Measurements from ENCODE around the gene OR10J4. TPM values are rescaled to one million over a fixed set of nuclear protein-coding genes. Genes with fewer than 3 reads are reported as not detected.
"Not testable (repeated sequence)": the region's sequence is repeated elsewhere in the genome, so short reads cannot be mapped to it uniquely, and the experiment has no call there.

The OR10J4 gene
- total RNA-seq, 4 donors from 2014 or later: not detected

DNA sequence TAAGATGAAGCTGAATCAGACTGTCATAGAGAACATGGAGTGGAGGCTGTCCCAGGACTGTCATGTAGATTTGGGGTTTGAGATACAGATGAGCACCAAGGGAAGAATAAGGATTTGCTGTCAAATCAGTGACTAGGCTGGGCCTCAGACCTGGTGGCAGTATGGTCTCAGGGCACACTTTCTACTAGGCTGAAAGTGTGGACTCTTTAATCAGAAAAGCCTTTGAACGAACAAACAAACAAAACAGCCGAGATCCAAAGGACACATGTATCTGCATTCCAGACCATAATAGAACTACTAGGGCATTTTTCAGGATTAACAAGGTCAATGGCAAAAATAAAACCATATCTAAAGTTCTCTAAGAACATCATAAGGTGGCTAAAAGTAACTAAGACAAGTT is 10.4 kb downstream of the OR10J4 start:
- no peak overlapping the region for H3K4me3 ChIP-seq
- H3K36me3 ChIP-seq: no peaks in the 10 kb centered on the region
- 64 to 65% methylated on average over 2 of the region's 2 CpGs for WGBS, 2 donors (ENCODE audit: low coverage in 1 of 2)
- H3K27ac ChIP-seq: no peak overlapping the region
- no peaks in the 10 kb centered on the region for H3K27me3 ChIP-seq
- TF ChIP-seq POLR2AphosphoS5 (IDR thresholded peaks at IDR 0.05) (no peak), POLR2A (IDR thresholded peaks at IDR 0.05) (no peak), EP300 (IDR thresholded peaks at IDR 0.05) (no peak)
- TF ChIP-seq, protein P1, sequence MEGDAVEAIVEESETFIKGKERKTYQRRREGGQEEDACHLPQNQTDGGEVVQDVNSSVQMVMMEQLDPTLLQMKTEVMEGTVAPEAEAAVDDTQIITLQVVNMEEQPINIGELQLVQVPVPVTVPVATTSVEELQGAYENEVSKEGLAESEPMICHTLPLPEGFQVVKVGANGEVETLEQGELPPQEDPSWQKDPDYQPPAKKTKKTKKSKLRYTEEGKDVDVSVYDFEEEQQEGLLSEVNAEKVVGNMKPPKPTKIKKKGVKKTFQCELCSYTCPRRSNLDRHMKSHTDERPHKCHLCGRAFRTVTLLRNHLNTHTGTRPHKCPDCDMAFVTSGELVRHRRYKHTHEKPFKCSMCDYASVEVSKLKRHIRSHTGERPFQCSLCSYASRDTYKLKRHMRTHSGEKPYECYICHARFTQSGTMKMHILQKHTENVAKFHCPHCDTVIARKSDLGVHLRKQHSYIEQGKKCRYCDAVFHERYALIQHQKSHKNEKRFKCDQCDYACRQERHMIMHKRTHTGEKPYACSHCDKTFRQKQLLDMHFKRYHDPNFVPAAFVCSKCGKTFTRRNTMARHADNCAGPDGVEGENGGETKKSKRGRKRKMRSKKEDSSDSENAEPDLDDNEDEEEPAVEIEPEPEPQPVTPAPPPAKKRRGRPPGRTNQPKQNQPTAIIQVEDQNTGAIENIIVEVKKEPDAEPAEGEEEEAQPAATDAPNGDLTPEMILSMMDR (IDR thresholded peaks at IDR 0.05): no peak
- H3K9me3 ChIP-seq: no peaks in the 10 kb centered on the region
- ATAC-seq: no peak
- H3K4me1 ChIP-seq: no peaks in the 10 kb centered on the region

DNA sequence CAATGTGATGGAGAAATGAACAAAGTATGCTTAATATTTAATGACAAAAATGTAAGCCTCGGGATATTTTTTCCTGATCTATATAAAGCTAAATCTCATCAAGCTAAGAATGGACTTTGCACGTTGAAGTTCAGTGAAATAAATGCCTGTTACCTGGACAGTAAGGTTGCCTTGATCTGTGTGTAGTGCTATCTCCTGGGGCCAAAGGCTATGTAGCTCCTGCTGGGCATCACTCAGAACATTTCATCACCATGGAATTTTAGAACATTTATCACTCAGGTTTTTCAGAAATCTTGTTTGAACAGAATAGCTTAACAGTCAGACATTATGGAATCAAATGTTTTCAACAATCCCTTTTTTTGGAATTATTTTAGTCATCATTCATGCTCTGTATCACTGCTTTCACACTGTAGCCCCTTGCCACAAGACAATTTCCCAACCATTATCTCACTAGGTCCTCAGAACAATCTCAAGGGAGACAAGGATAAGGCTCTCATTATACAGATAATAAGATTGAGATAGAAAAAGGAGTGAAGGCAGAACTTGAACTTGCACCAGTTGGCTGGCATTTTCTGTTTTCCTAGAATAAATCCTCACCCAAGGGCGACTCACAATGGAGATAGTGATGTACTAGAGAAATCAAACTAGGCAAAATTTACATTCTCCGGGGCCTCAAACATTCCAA is 11.2 kb downstream of the OR10J4 start:
- H3K27ac ChIP-seq: no peak overlapping the region
- H3K9me3 ChIP-seq: no peaks in the 10 kb centered on the region
- H3K27me3 ChIP-seq: no peaks in the 10 kb centered on the region
- no peak overlapping the region for H3K4me3 ChIP-seq
- H3K4me1 ChIP-seq: no peaks in the 10 kb centered on the region
- TF ChIP-seq EP300 (IDR thresholded peaks at IDR 0.05) (no peak), POLR2A (IDR thresholded peaks at IDR 0.05) (no peak), POLR2AphosphoS5 (IDR thresholded peaks at IDR 0.05) (no peak)
- TF ChIP-seq, protein P1 (IDR thresholded peaks at IDR 0.05): no peak
- no peaks in the 10 kb centered on the region for H3K36me3 ChIP-seq
- no peak for ATAC-seq
- 52 to 64% methylated on average over 4 of the region's 4 CpGs for WGBS, 2 donors (ENCODE audit: low coverage in 1 of 2)

DNA sequence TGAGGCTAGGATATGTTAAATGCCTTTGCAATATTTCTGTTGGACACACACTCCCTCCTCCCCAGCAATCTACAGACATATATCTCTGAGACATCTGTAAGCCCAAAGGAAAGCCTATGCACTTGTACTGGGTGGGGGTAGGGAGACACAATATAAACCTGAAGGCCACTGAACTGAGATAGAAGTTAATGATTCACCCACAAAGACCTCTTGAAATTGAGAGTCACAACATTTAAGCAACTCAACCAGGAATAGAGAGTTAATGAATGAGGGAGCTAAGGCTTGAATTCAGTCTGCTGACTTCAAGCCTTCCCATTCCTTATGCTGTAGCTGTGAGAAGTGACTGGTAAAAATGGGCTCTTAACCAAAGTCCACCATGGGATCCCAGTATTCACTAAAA is 12.5 kb downstream of the OR10J4 start:
- no peaks in the 10 kb centered on the region for H3K36me3 ChIP-seq
- ATAC-seq: no peak
- no peaks in the 10 kb centered on the region for H3K4me1 ChIP-seq
- no peaks in the 10 kb centered on the region for H3K9me3 ChIP-seq
- no peak overlapping the region for H3K27ac ChIP-seq
- TF ChIP-seq EP300 (IDR thresholded peaks at IDR 0.05): no peak
- TF ChIP-seq, protein P1 (IDR thresholded peaks at IDR 0.05): no peak
- no peak for TF ChIP-seq POLR2A (IDR thresholded peaks at IDR 0.05)
- no peak for TF ChIP-seq POLR2AphosphoS5 (IDR thresholded peaks at IDR 0.05)
- no peaks in the 10 kb centered on the region for H3K27me3 ChIP-seq
- H3K4me3 ChIP-seq: no peak overlapping the region

DNA sequence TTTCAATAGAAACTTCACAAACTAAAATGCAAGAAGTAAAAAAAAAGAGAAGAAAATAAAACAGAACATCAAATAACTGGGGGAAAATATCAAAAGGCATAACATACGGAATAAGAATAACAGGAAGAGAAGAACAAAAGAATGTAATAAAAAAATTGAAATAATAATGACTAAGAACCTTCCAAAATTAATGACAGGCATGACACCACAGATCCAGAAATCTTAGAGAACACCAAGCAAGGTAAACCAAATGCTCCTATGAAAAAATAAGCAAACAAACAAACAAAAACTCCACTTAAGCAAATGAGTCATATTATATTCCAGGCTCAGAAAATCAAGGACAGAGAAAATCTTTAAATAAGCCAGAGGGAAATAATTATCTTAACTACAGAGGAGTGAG is 16.2 kb downstream of the OR10J4 start:
- WGBS, 2 donors (ENCODE audit: low coverage in 1 of 2): 35% methylated on average over 1 of the region's 1 CpG; no CpG with 5 or more reads in 1 of the 2 donors
- ATAC-seq: no peak
- Histone ChIP-seq H3K36me3 (no peaks in the 10 kb centered on the region), H3K4me3 (no peak overlapping the region), H3K27me3 (no peaks in the 10 kb centered on the region), H3K27ac (no peak overlapping the region), H3K9me3 (peaks cover 0 to 22% (median 0%) of the 10 kb centered on the region in 3 donors), H3K4me1 (no peaks in the 10 kb centered on the region)
- TF ChIP-seq, protein P1 (IDR thresholded peaks at IDR 0.05): no peak
- TF ChIP-seq POLR2AphosphoS5 (IDR thresholded peaks at IDR 0.05) (no peak), EP300 (IDR thresholded peaks at IDR 0.05) (no peak), POLR2A (IDR thresholded peaks at IDR 0.05) (no peak)

DNA sequence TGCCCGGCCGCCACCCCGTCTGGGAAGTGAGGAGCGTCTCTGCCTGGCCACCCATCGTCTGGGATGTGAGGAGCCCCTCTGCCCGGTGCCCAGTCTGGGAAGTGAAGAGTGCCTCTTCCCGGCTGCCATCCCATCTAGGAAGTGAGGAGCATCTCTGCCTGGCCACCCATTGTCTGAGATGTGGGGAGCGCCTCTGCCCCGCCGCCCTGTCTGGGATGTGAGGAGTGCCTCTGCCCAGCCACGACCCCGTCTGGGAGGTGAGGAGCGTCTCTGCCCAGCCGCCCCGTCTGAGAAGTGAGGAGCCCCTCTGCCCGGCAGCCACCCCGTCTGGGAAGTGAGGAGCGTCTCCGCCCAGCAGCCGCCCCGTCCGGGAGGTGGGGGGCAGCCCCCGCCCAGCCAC is 17.6 kb downstream of the OR10J4 start:
- peaks cover 0 to 22% (median 0%) of the 10 kb centered on the region in 3 donors for H3K9me3 ChIP-seq
- H3K4me1 ChIP-seq, H3K4me3 ChIP-seq, ATAC-seq, H3K27me3 ChIP-seq, H3K27ac ChIP-seq, H3K36me3 ChIP-seq: not testable (repeated sequence)
- WGBS, 2 donors (ENCODE audit: low coverage in 1 of 2): no CpG with 5 or more reads among the region's 23 CpGs

Data from gastroesophageal sphincter (tissue), 4 donors.